PFSK-1 (cell line): ENCODE results near the gene ABCC10.

Source experiments
- FOXP2 ChIP-seq: optimal IDR thresholded peaks from 2 replicates; pipeline ENCODE3; 2011; ENCODE audit warnings: borderline replicate concordance, control low read depth, inconsistent platforms; ENCODE audit not compliant: insufficient read depth; ENCODE audit errors: extremely low read length, extremely low read depth
- POLR2AphosphoS5 ChIP-seq: IDR thresholded peaks from 2 replicates; pipeline ENCODE4 v1.6.1; 2012; ENCODE audit warnings: low read depth, mild to moderate bottlenecking, control low read depth, low read length, moderate library complexity
- SIN3A ChIP-seq: IDR thresholded peaks from 2 replicates; pipeline ENCODE4 v1.6.1; 2012; ENCODE audit warnings: mild to moderate bottlenecking, low read length, moderate library complexity, borderline replicate concordance; ENCODE audit not compliant: insufficient read depth
- TAF1 ChIP-seq: IDR thresholded peaks from 2 replicates; pipeline ENCODE4 v1.6.1; 2012; ENCODE audit warnings: low read length, control low read depth, borderline replicate concordance; ENCODE audit not compliant: insufficient read depth
- TF ChIP-seq, protein P1 (sequence below), 2 experiments: IDR thresholded peaks; 2 replicates each; pipeline versions ENCODE4 v1.6.1 to v1.8.0; 2011 to 2012; ENCODE audit warnings: low read depth in 2 of 2, low read length in 2 of 2, control low read depth in 1 of 2, inconsistent platforms in 1 of 2, mild to moderate bottlenecking in 1 of 2, moderate library complexity in 1 of 2; ENCODE audit not compliant: insufficient read depth in 1 of 2

ABCC10 gene

DNA sequence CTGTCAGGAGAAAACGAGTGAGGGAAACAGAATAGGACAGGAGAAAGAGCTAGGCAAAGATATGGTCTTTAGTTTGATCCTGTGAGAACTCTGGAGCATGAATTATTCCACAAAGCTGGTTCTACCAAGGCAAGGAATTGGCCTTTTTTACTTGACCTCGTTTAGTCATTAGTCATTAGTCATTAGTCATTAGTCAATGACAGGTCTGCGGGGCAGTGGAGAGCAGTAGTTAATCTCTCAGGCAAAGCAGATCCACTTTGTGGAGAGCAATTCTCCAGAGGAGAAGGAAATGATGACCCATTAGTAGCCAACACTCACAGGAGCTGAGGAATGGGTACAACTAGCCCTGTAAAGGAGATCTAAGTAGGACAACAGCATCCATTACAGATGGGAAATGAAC lies 22.0 kb upstream of the ABCC10 start:
- TF ChIP-seq FOXP2 (no peak), SIN3A (no peak), TAF1 (no peak), POLR2AphosphoS5 (no peak)
- TF ChIP-seq, protein P1, sequence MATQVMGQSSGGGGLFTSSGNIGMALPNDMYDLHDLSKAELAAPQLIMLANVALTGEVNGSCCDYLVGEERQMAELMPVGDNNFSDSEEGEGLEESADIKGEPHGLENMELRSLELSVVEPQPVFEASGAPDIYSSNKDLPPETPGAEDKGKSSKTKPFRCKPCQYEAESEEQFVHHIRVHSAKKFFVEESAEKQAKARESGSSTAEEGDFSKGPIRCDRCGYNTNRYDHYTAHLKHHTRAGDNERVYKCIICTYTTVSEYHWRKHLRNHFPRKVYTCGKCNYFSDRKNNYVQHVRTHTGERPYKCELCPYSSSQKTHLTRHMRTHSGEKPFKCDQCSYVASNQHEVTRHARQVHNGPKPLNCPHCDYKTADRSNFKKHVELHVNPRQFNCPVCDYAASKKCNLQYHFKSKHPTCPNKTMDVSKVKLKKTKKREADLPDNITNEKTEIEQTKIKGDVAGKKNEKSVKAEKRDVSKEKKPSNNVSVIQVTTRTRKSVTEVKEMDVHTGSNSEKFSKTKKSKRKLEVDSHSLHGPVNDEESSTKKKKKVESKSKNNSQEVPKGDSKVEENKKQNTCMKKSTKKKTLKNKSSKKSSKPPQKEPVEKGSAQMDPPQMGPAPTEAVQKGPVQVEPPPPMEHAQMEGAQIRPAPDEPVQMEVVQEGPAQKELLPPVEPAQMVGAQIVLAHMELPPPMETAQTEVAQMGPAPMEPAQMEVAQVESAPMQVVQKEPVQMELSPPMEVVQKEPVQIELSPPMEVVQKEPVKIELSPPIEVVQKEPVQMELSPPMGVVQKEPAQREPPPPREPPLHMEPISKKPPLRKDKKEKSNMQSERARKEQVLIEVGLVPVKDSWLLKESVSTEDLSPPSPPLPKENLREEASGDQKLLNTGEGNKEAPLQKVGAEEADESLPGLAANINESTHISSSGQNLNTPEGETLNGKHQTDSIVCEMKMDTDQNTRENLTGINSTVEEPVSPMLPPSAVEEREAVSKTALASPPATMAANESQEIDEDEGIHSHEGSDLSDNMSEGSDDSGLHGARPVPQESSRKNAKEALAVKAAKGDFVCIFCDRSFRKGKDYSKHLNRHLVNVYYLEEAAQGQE (IDR thresholded peaks at IDR 0.05; ENCODE audit: insufficient read depth in 1 of 2, low read depth in 2 of 2, low read length in 2 of 2) = no peak

DNA sequence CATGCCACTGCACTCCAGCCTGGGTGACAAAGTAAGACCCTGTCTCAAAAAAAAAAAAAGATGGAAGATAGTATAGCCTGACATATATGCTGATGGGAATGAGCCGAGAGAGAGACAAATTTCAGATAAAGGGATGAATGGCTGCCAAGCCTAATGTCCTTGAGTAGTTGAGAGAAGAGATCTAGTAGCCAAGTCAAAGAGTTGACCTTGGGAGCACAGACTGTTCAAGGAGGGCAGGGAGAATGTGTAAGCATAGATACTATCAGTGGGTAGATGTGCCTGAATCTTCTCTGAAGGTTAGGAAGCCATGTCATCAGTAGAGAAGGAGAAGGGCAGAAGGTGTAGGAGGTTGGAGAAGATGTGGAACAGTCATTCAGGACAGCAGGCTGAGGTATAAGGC lies 20.0 kb upstream of the ABCC10 start:
- TF ChIP-seq TAF1 (no peak), SIN3A (no peak), FOXP2 (no peak), POLR2AphosphoS5 (no peak)
- TF ChIP-seq, protein P1 (IDR thresholded peaks at IDR 0.05; ENCODE audit: insufficient read depth in 1 of 2, low read depth in 2 of 2, low read length in 2 of 2) = no peak

DNA sequence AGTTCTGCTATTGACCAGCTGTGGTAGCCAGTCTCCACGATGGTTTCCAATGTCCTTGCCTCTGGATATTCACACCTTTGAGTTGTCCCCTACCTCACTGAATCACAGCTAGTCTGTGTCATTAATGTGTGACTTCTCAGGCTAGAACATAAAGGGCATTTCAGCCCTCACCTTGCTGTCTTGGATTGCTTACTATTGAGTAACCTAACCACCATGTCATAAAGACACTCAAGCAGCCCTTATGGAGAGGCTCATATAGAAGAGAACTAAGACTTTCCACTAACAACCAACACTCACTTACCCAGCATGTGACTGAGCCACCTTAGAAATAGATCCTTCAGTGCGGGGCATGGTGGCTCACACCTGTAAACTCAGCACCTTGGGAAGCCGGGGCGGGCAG lies 19.1 kb upstream of the ABCC10 start:
- TF ChIP-seq, protein P1 (IDR thresholded peaks at IDR 0.05; ENCODE audit: insufficient read depth in 1 of 2, low read depth in 2 of 2, low read length in 2 of 2) = no peak
- TF ChIP-seq POLR2AphosphoS5 (no peak), SIN3A (no peak), TAF1 (no peak), FOXP2 (no peak)

DNA sequence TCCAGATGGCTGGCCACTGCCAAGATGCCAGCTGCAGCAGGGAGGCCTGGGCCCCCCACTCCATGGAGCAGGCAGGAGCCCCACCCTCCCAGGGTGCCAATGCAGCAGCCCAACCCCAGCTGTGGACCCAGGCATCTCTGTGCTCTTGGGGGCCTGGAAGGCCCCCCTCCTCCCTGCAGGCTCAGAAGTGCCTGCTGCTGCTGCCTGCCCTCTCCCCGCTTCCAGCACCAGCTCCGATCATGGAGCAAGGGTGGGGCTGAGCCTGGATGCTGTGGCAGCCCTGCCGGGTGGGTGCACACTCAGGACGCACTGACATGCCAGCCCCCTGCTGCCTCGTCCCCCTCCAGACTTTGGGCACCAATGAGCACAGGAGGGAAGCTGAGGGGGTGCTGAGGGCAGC lies 14.8 kb upstream of the ABCC10 start:
- TF ChIP-seq, protein P1 (IDR thresholded peaks at IDR 0.05; ENCODE audit: insufficient read depth in 1 of 2, low read depth in 2 of 2, low read length in 2 of 2) = no peak
- TF ChIP-seq SIN3A (no peak), POLR2AphosphoS5 (no peak), TAF1 (no peak), FOXP2 (no peak)

DNA sequence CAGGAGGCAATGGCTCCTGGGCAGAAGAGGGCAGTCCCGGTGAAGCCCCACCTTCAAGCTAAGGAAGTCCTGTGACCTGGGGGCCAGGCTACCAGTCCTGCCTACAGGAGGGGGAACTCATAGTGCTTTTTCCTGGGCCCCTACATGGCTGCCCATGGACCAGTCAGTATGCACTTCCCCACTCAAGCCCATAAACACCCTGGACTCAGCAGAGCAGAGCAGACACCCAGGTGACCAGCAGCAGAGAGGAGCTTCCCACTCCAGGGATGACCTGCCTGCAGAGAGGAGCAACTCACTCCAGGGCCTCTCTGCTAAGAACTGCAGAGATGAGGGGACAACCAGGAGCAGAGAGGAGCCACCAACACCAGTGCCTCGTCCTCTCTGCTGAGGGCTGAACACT lies 14.3 kb upstream of the ABCC10 start:
- TF ChIP-seq POLR2AphosphoS5 (no peak), FOXP2 (no peak), SIN3A (no peak), TAF1 (no peak)
- TF ChIP-seq, protein P1 (IDR thresholded peaks at IDR 0.05; ENCODE audit: insufficient read depth in 1 of 2, low read depth in 2 of 2, low read length in 2 of 2) = no peak
